Erythroblast (primary cell): ENCODE data around the gene KDM7A.

Source experiments
- DNase-seq, 2 experiments: peaks; one replicate each; lab custom pipeline; 2025; lab: John Stamatoyannopoulos, UW
- GATA1 ChIP-seq: IDR thresholded peaks from 2 replicates; pipeline ENCODE4 v1.6.1; 2011; ENCODE audit warnings: low read depth, mild to moderate bottlenecking, control low read depth, low read length, moderate library complexity
- POLR2A ChIP-seq: IDR thresholded peaks from 2 replicates; pipeline ENCODE4 v1.6.1; 2011; ENCODE audit warnings: mild to moderate bottlenecking, low read length

The KDM7A gene

GRCh38 chr7:140176811-140177702, at the start of gene KDM7A:
Gene KDM7A (minus strand): TSS chr7:140176983. CDS start chr7:140176937, 46 bp downstream.
- no peak for TF ChIP-seq GATA1
- peak; percentile 88 for TF ChIP-seq POLR2A
- peak; percentile 95 to 97 for DNase-seq

GRCh38 chr7:140225562-140226249, 48.9 kb upstream of the KDM7A start:
- no peak for TF ChIP-seq GATA1
- no peak for TF ChIP-seq POLR2A
- DNase-seq, result no peak

GRCh38 chr7:140223515-140224221, 46.9 kb upstream of the KDM7A start:
- DNase-seq, result peak; percentile 56 to 69

GRCh38 chr7:140222814-140223213, 46.0 kb upstream of the KDM7A start:
- no peak for TF ChIP-seq POLR2A
- TF ChIP-seq GATA1, result no peak
- DNase-seq, result no peak

More at GRCh38 chr7:140223515-140224221, 46.9 kb upstream of the KDM7A start:
- TF ChIP-seq POLR2A (peak; percentile 15), GATA1 (no peak)

GRCh38 chr7:140219672-140220524, 43.1 kb upstream of the KDM7A start:
- no peak for TF ChIP-seq POLR2A
- no peak for TF ChIP-seq GATA1
- DNase-seq, result no peak

- TF ChIP-seq GATA1, result no peak
These were observed 41.9 kb upstream of the KDM7A start for GRCh38 chr7:140218656-140219055.

GRCh38 chr7:140217750-140218501, 41.1 kb upstream of the KDM7A start:
- TF ChIP-seq POLR2A, result no peak
- TF ChIP-seq GATA1, result no peak
- no peak for DNase-seq

More at GRCh38 chr7:140218656-140219055, 41.9 kb upstream of the KDM7A start:
- no peak for DNase-seq

GRCh38 chr7:140215281-140215680, 38.5 kb upstream of the KDM7A start:
- TF ChIP-seq GATA1 (no peak), POLR2A (no peak)
- no peak for DNase-seq

GRCh38 chr7:140214075-140214684, 37.4 kb upstream of the KDM7A start:
- TF ChIP-seq GATA1, result no peak
- TF ChIP-seq POLR2A, result no peak
- no peak for DNase-seq

GRCh38 chr7:140213684-140214074, 36.9 kb upstream of the KDM7A start:
- no peak for DNase-seq
- no peak for TF ChIP-seq POLR2A
- TF ChIP-seq GATA1, result no peak

GRCh38 chr7:140212100-140212881, 35.5 kb upstream of the KDM7A start:
- DNase-seq, result no peak
- TF ChIP-seq POLR2A, result no peak
- TF ChIP-seq GATA1, result no peak
